NCI-H1436 treated with DMSO at 0.1 percent for 48 hours (cell line): ENCODE data around the gene UBE2D2.
A peak's percentile ranks its signal among the peaks of the same experiment; 100 is the strongest.
"Not testable (repeated sequence)": the region's sequence is repeated elsewhere in the genome, so short reads cannot be mapped to it uniquely, and the experiment has no call there.

Experiments used
- DNase-seq: peaks from one replicate; lab custom pipeline; 2025; lab: John Stamatoyannopoulos, UW

UBE2D2 gene

DNA sequence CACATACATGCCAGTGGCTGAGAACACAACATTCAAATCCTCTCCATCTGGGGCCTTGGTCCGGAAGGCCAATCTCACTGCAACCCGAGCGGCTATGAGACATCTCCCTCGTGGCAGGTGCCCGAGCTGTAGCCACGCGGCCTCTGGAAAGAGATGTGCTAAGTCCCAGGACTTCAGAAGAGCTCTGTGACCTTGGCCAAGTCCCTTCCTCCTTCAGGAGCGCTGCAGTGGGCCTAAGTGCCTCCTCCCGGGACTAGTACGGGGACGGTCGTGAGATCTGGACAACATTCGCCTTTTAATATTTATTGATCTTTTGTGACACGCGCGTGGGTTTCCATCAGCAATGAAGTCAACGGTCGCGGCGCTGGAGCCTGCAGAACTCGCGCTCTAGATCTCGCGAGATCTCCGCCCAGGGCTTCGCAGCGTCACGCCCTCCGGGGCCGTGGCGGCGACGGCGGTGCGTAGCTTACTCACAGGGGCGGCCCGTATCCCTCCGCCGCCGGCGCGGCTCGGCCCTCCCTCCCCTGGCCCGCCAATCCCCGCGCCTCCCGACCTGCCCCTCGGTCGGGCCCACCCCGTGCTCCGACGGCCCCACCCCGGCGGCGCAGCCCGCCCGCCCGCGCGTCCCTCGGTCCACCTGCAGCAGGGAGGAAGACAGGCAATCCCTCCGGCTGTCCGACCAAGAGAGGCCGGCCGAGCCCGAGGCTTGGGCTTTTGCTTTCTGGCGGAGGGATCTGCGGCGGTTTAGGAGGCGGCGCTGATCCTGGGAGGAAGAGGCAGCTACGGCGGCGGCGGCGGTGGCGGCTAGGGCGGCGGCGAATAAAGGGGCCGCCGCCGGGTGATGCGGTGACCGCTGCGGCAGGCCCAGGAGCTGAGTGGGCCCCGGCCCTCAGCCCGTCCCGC is at the start of gene UBE2D2:
Gene UBE2D2, plus strand, starts transcription at position 588 of the 903 bp plus-strand sequence. CDS start 453 bp downstream, outside the sequence.
- DNase-seq = peak; percentile 86

DNA sequence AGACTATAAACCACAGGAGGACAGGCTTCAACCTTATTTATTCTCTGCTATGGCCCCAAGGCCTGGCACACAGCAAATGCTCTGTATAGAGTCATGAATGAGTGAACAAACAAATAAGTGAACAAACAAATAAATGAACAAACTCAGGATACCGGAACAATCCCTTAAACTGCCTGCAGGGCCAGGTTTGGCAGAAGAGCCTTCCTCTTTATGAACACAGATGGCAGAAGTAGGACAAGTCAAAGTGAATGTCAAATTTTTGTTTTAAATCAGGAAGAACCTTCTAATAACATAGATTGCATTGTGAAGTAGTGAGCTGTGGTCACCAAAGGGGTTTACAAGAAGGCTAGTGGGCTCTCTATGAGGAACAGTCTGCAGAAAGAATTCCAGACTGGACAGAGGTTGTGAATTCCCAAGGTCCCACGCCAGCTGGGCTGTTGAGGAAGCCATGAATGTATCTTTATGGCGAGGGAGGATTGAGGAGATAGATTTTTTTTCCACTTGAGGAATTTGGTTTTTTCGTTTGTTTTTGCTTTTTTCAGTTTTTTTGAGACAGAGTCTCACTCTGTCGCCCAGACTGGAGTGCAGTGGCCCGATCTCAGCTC is 48.3 kb upstream of the UBE2D2 start:
- no peak for DNase-seq

DNA sequence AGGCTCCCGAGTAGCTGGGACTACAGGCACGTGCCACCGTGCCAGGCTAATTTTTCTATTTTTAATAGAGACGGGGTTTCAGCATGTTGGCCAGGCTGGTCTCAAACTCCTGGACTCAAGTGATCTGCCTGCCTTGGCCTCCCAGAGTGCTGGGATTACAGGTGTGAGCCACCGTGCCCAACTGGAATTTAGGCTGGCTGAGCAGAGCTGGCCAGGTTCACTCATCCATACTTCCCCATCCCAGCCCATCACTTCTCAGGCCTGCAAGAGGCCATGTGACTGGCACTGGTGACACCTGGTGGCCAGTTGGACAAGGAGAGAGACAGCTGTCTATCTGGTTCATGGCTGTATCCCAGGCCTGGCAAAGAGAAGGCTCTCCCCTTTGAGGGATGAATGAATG is 47.7 kb upstream of the UBE2D2 start:
- DNase-seq = not testable (repeated sequence)

DNA sequence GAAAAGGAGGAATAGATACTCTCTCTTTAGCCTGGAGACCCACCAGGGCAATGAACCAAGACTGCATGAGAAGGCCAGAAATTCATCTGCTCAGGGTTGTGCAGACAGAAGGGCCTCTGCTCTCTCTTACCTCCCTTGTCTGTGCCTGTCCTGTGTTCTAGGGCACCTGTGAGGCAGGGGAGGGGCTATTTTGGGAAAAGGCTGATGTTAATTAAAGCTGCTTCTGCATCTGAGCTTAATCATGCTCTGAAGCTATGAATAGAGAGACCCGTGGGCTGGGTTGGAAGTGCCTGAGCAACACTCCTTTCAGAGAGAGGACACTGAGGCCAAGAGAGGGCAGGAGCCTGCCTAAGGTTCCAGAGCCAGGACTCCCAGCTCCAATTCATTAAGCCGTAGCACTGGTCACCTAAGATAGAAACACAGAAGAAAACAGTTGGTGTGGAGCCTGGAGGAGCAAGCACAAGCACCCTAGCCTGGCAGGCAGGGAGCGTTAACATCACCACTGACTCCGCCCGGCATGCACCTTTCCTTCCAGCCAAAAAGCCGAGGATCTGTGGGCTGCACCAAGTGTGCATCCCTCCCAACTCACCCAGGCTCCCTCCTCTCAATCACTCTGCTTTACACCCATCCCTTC is 47.2 kb upstream of the UBE2D2 start:
- DNase-seq = no peak

DNA sequence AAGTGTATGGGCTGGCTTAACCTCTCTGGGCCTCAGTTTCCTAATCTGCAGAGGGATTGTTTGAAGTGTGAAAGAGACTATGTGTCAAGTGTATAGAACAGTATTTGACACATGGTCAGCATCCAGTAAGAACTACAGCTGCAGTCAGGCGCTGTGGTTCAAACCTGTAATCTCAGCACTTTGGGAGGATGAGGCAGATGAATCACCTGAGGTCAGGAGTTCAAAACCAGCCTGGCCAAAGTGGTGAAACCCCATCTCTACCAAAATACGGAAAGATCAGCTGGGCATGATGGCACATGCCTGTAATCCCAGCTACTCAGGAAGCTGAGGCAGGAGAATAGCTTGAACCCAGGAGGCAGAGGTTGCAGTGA is 46.7 kb upstream of the UBE2D2 start:
- DNase-seq = no peak

DNA sequence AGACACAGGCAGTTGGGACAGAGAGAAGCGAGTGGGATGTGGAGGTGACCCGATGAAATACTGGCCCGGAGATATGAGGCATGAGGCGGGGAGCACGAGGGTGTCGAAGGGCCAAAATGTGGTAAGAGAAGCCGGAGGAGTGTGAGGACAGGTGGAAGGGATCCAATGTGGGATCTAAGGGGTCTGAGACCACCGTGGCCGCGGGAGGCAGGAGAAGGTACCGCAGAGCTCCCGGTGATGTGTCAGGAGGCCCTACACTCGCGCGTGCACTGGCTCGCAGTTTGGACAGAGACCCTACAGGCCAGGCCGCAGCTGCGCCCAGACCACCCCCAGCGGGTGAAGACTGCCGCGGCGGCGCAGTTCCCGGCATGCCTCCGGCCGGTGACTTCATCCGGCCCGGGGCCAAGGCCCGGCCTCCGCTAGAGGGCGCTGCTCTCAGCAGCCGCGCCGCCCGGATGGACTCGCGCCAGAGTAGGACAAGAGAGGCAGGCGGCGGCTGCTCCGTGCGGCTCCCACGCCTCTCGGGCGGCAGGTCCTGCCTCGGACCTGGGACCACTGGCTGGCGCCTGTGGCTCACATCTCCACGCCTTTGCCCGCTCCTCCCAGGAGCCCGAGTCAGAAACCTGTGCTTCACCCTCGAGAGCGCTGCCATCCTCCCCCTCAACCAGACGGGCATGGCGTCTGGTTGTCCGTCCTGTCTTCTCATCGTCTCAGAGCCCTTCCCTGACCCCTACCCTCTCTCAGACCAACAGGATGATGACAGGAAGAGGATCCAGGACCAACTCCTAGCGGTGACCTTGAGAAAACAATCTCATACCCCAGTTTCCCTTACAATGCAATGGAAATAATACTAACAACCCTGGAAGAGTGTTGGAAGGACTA is 43.2 kb upstream of the UBE2D2 start:
- peak; percentile 51 for DNase-seq

DNA sequence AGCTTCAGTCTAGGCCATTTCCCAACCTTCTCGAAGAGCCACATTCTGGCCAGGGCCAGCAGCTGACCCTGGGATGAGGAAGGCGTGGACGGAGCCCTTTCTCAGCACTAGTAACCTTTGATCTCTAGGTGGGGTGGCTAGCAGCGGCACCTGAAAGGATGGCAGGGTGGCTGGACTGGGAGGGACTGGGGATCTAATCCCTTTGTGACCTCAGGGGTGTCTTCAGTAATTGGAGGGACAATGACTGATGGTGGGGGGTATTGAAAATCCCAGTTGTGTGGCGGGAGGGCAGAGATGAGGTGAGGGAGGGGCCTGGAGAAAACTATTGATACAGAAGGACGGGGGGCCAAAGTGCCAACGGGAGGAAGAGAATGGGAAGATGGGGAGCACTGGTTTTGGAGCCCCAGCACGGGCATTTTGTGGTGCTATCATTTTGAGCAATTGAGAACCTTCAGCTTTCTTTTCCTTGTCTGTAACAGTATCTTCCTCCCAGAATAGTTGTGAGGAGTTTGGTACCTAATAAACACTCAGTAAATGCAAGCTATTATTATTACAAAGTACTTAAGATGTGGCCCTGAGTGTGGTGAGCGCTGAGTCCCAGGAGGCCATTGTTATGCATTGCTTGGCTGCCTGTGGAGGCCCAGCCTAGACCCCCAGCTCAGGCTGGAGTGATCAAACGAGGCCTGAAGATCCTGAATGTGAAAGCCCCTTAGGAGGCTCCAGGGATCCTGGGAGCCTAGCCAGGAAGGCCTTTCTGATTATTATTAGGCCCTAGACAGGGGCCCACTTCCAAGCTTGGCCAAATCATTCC is 37.3 kb upstream of the UBE2D2 start:
- DNase-seq = no peak

DNA sequence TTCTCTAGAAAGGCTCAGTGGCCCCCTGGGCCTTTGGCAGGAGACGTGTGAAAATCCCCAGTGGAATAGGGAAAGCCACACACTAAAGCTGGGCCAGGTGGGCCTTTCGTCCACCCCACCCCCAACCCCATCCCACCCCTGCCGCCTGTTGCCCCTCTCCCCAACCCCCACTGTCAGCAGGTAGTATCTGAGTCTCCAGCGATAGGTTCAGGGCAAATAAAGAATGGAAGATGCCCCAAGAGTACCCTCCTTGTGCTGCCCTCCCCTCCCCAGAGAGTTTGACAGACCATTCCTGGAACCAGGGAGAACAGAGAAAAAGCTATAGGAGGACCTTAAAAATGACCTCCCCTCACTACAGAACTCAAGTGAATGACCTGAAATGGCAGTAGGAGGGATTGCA is 36.7 kb upstream of the UBE2D2 start:
- no peak for DNase-seq

DNA sequence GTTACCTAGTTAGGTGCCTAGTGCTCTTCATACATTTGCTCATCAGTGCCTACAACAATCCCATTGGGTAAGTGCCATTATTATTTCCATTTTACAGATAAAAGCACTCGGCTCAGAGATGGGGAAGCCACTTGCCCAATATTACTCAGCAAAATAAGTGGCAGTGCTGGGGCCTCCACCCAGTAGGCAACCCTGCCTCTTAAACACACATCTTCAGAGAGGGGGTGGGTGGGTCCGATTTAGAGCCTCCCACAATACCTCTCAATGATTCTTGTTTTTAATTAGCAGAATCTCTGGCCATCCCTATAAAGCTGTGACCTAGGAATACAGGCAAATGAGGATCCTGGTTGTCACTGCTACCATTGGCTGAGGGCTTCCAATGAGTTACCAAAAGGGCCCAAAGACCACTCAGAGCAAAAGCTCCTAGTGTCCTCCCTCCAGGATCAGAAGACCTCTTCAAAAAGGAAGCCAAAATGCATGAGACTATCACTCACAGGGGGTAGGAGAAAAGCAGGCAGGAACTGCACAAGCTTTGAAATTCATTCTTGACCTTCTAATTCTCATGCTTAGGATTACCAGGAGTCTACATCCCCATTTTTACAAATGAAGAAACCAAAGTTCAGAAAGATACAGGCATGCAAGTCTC is 36.1 kb upstream of the UBE2D2 start:
- DNase-seq = peak; percentile 10

DNA sequence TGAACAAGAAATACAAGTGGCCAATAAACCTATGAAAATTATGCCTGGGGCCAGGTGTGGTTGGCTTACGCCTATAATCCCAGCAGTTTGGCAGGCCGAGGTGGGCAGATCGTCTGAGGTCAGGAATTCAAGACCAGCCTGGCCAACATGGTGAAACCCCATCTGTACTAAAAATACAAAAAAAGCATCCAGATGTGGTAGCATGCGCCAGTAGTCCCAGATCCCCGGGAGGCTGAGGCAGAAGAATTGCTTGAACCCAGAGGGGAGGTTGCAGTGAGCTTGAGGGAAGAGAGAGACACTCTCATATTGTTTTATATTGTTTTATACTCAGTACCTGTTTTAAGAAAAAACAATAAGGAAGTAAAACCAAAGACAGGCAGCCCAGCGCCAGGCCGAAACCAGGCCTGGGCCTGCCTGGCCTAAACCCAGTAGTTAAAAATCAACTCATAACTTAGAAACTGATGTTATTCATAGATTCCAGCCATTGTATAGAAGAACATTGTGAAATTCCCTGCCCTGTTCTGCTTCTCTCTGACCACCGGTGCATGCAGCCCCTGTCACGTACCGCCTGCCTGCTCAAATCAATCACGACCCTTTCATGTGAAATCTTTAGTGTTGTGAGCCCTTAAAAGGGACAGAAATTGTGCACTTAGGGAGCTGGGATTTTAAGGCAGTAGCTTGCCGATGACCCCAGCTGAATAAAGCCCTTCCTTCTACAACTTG is 35.4 kb upstream of the UBE2D2 start:
- DNase-seq = not testable (repeated sequence)

DNA sequence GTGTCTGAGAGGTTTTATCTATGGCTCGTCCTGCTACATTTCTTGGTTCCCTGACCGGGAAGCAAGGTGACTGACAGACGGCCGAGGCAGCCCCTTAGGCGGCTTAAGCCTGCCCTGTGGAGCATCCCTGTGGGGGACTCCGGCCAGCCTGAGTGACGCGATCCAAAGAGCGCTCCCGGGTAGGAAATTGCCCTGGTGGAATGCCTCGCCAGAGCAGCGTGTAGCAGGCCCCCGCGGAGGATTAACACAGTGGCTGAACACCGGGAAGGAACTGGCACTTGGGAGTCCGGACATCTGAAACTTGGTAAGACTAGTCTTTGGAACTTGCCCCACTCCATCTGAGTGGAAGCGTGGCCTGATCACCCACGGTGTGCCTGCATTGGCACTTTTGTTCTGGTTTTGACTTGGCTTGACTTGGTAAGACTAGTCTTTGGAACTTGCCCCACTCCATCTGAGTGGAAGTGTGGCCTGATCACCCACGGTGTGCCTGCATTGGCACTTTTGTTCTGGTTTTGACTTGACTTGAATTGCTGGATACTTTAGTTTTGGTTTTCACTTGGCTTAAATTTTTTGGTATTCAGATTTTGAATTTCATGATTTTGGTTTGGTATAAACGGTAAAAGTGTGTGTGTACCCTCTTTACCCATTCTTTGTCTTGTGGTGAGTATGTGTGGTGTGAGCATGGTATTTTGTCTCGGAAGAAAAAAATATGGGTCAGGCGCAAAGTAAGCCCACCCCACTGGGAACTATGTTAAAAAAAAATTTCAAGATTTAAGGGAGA is 34.6 kb upstream of the UBE2D2 start:
- DNase-seq = not testable (repeated sequence)

DNA sequence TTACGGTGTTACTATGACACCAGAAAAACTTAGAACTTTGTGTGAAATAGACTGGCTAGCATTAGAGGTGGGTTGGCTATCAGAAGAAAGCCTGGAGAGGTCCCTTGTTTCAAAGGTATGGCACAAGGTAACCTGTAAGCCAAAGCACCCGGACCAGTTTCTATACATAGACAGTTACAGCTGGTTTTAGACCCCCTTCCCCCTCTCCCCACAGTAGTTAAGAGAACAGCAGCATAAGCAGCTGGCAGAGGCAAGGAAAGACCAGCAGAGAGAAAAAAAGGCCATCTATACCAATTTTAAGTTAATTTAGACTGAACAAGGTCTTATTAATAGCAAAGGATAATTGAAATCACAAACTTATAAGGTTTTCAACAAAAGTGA is 34.1 kb upstream of the UBE2D2 start:
- not testable (repeated sequence) for DNase-seq

DNA sequence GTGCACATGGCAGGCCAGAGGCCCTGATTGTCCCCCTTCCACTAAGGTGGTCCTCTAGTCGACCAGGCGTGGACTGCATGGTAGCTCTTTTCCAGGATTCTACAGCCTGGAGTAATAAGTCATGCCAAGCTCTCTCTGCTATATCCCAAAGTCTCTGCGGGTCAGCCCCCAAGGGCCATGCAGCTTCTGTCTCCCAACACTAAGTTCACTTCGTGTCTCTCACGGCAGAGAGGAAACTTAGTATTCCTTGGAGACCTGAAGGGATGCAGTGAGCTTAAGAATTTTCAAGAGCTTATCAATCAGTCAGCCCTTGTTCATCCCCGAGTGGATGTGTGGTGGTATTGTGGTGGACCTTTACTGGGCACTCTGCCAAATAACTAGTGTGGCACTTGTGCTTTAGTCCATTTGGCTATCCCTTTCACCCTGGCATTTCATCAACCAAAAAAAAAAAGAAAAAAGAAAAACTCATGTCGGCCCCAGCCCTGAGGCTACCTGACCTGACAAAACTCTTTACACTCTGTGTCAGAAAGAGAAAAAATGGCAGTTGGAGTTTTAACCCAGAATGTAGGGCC is 33.2 kb upstream of the UBE2D2 start:
- DNase-seq = not testable (repeated sequence)

DNA sequence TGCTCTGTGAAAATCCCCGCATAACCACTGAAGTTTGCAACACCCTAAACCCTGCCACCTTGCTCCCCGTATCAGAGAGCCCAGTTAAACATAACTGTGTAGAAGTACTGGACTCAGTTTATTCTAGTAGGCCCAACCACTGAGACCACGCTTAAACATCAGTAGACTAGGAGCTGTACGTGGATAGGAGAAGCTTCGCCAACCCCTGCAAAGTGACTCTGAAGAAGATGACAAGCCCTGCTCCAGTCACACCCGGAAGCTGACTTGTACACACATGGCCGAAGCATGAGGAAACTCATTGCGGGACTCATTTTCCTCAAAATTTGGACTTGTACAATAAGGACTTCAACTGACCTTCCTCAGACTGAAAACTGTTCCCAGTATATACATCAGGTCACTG is 32.4 kb upstream of the UBE2D2 start:
- not testable (repeated sequence) for DNase-seq

DNA sequence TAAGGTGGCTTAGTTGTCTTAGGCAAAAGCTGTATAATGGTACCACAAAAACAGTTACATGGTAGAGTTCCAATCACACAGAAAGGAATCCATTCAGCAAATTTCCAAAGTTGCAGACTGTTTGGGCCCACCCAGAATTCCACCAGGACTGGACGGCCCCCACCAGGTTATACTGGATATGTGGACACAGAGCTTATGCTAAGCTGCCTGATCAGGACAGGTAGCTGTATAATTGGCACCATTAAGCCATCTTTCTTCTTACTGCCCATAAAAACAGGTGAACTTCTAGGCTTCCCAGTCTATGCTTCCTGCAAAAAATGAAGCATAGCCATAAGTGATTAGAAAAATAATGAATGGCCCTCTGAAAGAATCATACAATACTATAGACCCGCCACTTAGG is 31.1 kb upstream of the UBE2D2 start:
- not testable (repeated sequence) for DNase-seq

DNA sequence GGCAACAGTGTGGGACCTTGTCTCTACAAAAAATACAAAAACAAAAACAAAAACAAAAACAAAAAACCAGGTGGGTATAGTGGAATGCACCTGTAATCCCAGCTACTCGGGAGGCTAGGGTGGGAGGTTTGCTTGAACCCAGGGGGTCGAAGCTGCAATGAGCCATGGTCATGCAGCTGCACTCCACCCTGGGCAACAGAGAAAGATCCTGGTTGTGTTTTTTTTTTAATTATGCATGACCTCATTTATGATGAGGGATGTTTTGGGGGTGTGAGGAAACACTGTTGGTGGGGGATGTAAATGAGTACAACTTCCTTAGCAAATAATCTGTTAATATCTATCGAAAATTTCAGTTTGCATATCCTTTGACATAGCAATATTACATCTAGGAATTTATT is 29.4 kb upstream of the UBE2D2 start:
- DNase-seq = no peak

DNA sequence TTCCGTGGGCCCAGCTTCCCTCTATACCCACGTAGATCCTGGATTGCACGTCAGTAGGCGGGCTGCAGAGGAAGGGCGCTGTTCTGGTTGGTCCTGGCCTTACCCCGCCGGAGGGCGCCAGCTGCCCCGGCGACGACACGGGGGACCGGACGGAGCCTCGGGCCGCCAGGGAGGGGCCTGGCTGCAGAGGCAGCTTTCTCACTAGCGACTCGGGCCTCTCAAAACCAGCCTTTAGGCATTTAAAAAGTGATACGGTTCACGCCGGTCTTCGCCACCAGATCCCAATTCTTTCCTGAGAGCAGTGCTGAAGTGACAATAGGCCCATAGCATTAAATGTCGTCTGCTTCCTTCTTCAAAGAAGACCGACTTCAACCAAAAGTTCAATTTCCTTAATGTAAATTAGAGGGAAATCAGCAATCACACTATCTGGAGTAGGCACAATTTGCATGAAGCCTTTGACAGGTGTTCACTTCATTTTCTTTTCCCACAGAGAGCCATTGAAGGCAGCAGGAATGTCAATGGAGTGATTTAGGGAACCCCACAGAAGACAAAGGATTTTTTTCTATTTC is 17.6 kb upstream of the UBE2D2 start:
- no peak for DNase-seq

DNA sequence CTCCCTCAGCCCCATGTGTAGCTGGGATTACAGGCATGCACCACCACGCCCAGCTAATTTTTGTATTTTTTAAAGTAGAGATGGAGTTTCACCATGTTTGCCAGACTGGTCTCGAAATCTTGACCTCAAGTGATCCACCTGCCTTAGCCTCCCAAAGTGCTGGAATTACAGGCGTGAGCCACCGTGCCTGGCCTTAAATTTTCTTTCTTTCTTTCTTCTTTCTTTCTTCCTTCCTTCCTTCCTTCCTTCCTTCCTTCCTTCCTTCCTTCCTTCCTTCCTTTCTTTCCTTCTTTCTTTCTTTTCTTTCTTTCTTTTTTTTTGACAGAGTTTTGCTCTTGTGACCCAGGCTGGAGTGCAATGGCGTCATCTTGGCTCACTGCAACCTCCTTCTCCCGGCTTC is 14.5 kb upstream of the UBE2D2 start:
- DNase-seq = not testable (repeated sequence)
